Urinary bladder (tissue), 4 donors: ENCODE measurements around the gene RAP1GDS1. TPM values are rescaled to one million over a fixed set of nuclear protein-coding genes. Genes with fewer than 3 reads are reported as not detected.
"Not testable (repeated sequence)": the region's sequence is repeated elsewhere in the genome, so short reads cannot be mapped to it uniquely, and the experiment has no call there.

ENCODE experiments used
- DNase-seq: peaks from one replicate; pipeline ENCODE4 v3.0.0-alpha.2; 2015; ENCODE audit errors: extremely low spot score
- H3K27ac ChIP-seq: one replicate; pipeline ENCODE4 v1.5.1; 2013; ENCODE audit warnings: low read depth, mild to moderate bottlenecking, moderate library complexity
- H3K36me3 ChIP-seq: one replicate; pipeline ENCODE4 v1.6.1; 2013; ENCODE audit warnings: mild to moderate bottlenecking, moderate library complexity; ENCODE audit not compliant: insufficient read depth
- H3K4me1 ChIP-seq: one replicate; pipeline ENCODE4 v1.6.1; 2013; ENCODE audit warnings: mild to moderate bottlenecking, moderate library complexity; ENCODE audit not compliant: insufficient read depth
- H3K4me3 ChIP-seq: one replicate; pipeline ENCODE4 v1.5.1; 2013; ENCODE audit warnings: low read depth, low read length
- WGBS: extraction: QIAGEN DNeasy Blood & Tissue Kit; methylation state at CpG from one replicate; pipeline ENCODE4 v1.1.7; 2013; 5-methylcytosine and 5-hydroxymethylcytosine counted together
- polyA plus RNA-seq: library from polyadenylated mRNA; stranded (reverse); fragments of 200-250 nt; gene quantifications from one replicate; pipeline ENCODE4 v1.2.3, GENCODE V29; 2013
- total RNA-seq: library from RNA; depleted of rRNA; stranded (reverse); fragments of >200 nt; gene quantifications from one replicate; pipeline ENCODE4 v1.2.3, GENCODE V29; 2014
- donor health status: healthy with polysubstance abuse.
- donor health status: healthy.

The RAP1GDS1 gene
- total and polyA plus RNA-seq, 2 donors, result 25.9 to 61.6 TPM

DNA sequence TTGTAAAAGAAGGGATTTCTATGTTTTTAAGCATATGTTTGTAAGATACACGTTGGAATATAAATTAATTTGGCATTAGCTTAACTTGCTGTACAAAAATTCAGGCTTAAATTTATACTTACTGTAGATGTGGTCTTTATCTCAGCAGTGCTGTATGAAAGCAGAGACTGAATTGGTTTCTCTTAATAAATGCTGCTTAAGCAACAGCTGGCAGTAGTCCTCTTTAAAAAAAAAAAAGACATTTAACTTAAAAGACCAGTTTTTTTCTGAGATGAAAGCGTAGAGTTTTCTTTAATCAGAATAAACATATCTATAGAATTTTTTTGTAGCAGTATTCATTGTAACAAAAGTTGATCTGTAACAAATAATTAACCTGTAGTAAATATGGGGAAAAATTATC is 124.6 kb downstream of the RAP1GDS1 start:
- Histone ChIP-seq H3K36me3 (no peaks in the 10 kb centered on the region), H3K27ac (no peak overlapping the region), H3K4me3 (no peak overlapping the region), H3K4me1 (no peaks in the 10 kb centered on the region)
- WGBS, result 62% methylated on average over 2 of the region's 2 CpGs
- DNase-seq, result no peak

DNA sequence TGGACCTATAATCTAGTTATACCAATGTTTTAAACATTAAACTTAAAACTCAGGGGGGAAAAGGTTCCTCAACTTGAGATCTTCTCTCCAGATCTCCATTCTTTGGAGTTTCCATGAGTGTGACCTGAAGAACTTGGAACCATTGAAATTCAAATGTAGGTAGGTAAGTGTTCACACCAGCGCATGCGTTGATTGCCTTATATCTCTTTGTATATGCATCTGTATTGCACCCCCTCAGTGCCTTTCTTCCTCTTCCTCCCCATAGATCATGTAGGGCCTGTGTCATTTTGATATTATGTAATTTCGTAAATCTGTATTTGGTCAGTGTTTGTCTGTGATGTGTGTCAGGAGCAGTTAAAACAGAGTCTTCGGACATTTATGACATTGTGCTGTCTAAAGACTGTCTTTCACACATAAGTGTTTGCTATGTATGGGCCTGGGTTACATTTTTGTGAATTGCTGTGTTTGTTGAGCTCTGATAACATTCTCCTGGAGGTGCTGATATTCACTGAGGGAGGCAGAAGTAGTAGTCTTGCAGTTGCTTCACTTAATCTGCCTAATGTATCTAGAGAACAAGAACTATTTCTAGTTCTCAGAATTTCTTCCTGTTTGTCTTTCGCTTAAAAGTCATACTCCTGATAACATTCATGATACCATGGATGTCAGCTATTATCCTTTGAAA is 126.3 kb downstream of the RAP1GDS1 start:
- Histone ChIP-seq H3K27ac (no peak overlapping the region), H3K4me3 (no peak overlapping the region), H3K4me1 (no peaks in the 10 kb centered on the region), H3K36me3 (no peaks in the 10 kb centered on the region)
- 92% methylated on average over 5 of the region's 5 CpGs for WGBS
- DNase-seq, result no peak

DNA sequence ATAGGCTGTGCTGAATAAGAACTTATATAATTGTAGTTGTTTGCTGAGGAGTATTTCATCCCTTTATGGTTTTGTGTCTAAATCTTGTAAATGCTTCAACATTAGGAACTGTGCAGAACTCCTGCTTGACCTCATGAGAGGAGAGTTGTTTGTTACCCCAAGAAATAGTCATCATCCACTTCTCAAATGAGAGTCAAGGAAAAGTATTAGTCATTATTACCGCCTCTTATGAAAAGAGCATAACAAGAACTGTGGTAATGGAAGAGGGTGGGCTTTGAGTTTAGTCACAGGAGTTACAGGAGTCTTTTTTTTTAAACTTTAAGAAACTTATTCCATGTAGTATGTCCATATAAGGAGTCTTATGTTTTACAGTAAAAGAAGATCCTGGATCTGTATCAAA is 132.9 kb downstream of the RAP1GDS1 start:
- Histone ChIP-seq H3K36me3 (no peaks in the 10 kb centered on the region), H3K4me1 (no peaks in the 10 kb centered on the region), H3K27ac (no peak overlapping the region), H3K4me3 (no peak overlapping the region)
- 99% methylated on average over 1 of the region's 1 CpG for WGBS
- DNase-seq, result no peak

DNA sequence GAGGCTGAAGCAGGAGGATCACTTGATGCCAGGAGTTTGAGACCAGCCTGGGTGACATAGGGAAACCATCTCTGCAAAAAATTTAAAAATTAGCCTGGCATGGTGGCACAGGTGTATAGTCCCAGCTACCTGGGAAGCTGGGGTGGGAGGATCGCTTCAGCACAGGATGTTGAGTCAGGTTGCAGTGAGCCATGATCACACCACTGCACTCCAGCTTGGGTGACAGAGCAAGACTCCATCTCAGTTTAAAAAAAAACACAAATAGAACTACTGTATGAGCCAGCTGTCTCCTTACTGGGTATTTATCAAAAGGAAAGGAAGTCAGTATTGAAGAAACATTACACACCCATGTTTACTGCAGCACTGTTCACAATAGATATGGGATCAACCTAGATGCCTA is 138.7 kb downstream of the RAP1GDS1 start:
- Histone ChIP-seq H3K4me1 (no peaks in the 10 kb centered on the region), H3K4me3 (no peak overlapping the region), H3K36me3 (no peaks in the 10 kb centered on the region), H3K27ac (no peak overlapping the region)
- WGBS, result 96% methylated on average over 1 of the region's 1 CpG
- DNase-seq, result no peak

DNA sequence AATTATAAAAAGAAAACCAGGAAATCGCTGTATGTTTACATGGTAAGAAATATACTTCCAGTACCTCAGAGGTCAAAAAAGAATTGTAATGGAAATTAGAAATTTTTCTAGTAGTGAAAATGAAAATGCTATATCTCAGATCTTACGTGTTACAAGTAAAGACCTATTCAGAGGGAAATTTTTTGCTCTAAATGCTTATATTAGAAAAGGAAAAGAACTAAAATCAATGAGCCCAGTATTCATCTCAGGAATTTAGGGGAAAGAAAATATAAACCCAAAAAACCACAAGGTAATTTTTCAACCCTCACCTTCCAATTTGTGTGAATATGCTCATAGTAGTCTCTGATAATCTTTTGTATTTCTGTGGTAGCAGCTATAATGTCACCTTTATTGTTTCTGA is 145.6 kb downstream of the RAP1GDS1 start:
- DNase-seq, result no peak
- no peaks in the 10 kb centered on the region for H3K36me3 ChIP-seq
- no peak overlapping the region for H3K27ac ChIP-seq
- no peaks in the 10 kb centered on the region for H3K4me1 ChIP-seq
- 95% methylated on average over 2 of the region's 2 CpGs for WGBS
- H3K4me3 ChIP-seq, result no peak overlapping the region

DNA sequence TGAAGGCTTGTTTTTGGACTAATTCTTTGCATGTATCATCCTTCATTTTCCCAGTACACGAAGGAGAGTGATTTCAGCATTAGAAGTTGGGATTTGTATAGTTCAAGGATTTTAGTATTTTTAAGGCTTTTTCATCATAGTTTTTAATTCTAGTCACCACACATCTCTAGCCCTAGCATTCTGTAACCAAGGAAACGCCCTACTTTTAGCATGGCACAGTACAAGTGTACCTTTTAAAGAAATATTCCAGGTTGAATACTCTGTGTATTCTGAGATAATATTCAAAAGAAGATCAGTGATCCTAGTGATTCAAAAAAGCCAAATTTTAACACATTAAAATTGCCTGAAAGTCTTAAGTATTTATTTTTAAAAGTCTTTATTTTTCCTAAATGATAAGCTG is 150.5 kb downstream of the RAP1GDS1 start:
- H3K36me3 ChIP-seq, result no peaks in the 10 kb centered on the region
- no peak overlapping the region for H3K27ac ChIP-seq
- no peaks in the 10 kb centered on the region for H3K4me1 ChIP-seq
- no peak overlapping the region for H3K4me3 ChIP-seq
- DNase-seq, result no peak
- WGBS, result 92% methylated on average over 2 of the region's 2 CpGs

DNA sequence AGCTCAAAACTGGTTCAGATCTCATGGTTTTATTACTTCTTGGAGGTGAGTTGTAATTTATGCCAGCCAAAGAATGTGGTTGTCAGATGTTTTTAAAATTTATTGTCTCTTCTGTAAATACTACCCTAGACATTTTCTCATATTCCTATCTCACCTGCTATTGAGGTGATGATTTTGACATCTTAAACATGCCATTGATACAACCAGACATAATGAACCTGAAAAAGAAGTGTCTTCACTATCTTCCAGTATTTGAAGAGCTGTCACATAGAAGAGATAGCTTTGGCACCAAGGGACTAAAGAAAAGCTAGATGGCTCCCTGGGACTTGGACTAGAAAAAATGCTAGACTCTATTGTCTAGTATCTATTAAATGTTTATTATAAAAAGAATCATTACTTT is 155.7 kb downstream of the RAP1GDS1 start:
- Histone ChIP-seq H3K4me1 (no peaks in the 10 kb centered on the region), H3K4me3 (no peak overlapping the region), H3K36me3 (peaks cover 5% of the 10 kb centered on the region), H3K27ac (no peak overlapping the region)
- no peak for DNase-seq

DNA sequence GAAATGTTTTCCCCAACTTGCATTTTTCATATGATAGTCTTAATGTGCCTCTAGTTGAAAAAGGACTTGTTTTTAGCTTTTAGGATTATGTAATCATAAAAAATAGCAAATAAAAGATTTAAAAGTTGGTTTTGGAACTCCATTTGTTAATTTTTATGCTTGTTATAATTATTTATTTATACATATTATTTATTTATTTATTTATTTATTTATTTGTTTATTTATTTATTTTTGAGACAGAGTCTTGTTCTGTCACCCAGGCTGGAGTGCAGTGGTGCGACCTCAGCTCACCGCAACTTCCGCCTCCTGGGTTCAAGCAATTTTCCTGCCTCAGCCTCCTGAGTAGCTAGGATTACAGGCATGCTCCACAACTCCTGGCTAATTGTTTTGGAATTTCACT is 159.0 kb downstream of the RAP1GDS1 start:
- not testable (repeated sequence) for H3K4me3 ChIP-seq, H3K27ac ChIP-seq, DNase-seq, H3K4me1 ChIP-seq, H3K36me3 ChIP-seq
- WGBS, result 98% methylated on average over 3 of the region's 3 CpGs

DNA sequence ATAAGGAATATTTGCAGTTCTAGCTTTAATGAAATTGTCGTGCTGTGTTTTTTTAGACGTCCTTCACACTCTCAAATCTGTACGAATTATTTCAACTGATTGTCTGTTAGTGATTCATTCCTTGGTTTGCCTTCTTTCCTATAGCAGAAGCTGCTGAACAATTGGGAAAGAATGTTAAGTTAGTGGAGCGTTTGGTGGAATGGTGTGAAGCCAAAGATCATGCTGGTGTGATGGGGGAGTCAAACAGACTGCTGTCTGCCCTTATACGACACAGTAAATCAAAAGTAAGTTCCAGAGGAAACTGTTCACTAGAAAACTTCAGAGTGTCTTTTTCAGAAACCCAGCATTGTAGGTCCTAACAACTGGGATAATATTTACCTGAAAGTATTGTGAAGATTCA is 159.9 kb downstream of the RAP1GDS1 start:
- H3K4me1 ChIP-seq, result no peaks in the 10 kb centered on the region
- H3K36me3 ChIP-seq, result peaks cover 5% of the 10 kb centered on the region
- DNase-seq, result no peak
- no peak overlapping the region for H3K27ac ChIP-seq
- H3K4me3 ChIP-seq, result no peak overlapping the region
- WGBS, result 87% methylated on average over 5 of the region's 5 CpGs

DNA sequence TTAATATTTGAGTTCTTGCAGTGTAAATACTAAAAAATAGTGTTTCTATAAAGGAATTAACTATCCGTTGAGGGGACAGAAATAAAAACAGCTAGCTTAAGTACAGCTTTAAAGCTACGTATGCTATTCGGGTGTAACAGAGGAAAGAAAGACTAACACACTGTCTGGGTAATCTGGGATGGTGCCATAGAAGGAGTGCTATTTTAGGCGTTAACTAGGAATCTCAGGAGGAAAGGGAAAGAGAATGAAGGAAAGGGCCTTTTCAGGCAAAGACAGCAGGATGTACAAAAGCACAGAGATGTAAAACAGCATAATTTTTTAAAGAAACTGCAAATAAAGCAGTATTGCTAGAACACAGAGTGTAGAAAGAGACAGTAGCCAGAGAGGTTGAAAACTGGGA is 161.8 kb downstream of the RAP1GDS1 start:
- H3K27ac ChIP-seq, result no peak overlapping the region
- H3K4me3 ChIP-seq, result no peak overlapping the region
- no peak for DNase-seq
- peaks cover 5% of the 10 kb centered on the region for H3K36me3 ChIP-seq
- no peaks in the 10 kb centered on the region for H3K4me1 ChIP-seq
- WGBS, result 37% methylated on average over 4 of the region's 4 CpGs

DNA sequence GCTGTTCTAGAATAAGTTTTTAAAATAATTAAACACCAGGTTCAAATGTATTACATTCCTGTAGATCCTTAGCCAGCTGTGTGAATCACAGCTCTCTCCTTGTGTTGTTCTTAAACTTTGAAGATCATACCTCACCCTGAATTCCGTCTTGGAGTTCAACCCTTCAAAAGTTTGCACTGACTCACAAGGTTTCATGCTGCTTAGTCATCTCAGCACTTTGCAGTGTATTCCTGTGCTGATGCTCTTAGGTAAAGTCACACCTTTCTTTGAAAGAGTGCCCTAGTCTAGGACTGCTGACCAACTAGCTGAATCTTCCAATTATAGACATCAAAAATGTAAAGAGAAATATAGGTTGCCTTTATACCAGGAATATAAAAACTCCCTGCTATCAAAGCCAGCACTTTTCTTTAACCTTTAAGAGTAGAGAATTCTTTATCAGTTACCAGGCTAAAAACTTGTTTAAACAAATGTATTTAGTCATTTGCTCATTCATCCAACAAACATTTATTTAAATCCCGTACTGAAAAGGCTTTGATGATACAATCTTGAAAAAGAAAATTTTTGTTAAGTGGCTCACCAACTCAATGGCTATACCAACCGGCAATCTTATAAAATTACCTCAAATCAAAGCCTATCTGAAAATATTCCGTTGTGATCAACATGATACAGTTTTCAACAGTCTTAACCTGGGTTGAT is 169.7 kb downstream of the RAP1GDS1 start:
- WGBS, result 67% methylated on average over 4 of the region's 4 CpGs
- Histone ChIP-seq H3K27ac (no peak overlapping the region), H3K4me1 (no peaks in the 10 kb centered on the region), H3K4me3 (no peak overlapping the region), H3K36me3 (peaks cover 1% of the 10 kb centered on the region)
- DNase-seq, result no peak

DNA sequence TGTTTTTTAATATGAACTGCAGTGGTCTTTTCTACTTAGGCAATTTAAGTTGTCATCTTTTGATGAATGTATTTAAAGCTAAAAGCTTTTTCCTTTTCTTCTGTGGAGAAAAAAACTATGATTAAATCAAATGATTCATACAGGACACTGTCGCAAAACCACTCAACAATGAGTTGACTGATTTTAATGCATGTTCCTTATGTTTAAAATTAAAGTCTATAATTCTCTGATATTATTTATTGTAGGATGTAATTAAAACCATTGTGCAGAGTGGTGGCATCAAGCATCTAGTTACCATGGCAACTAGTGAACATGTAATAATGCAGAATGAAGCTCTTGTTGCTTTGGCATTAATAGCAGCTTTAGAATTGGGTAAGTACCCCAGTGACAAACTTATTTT is 172.5 kb downstream of the RAP1GDS1 start:
- WGBS, result 91% methylated on average over 1 of the region's 1 CpG
- H3K4me1 ChIP-seq, result no peaks in the 10 kb centered on the region
- H3K36me3 ChIP-seq, result peaks cover 2% of the 10 kb centered on the region
- no peak overlapping the region for H3K4me3 ChIP-seq
- no peak overlapping the region for H3K27ac ChIP-seq
- DNase-seq, result no peak

DNA sequence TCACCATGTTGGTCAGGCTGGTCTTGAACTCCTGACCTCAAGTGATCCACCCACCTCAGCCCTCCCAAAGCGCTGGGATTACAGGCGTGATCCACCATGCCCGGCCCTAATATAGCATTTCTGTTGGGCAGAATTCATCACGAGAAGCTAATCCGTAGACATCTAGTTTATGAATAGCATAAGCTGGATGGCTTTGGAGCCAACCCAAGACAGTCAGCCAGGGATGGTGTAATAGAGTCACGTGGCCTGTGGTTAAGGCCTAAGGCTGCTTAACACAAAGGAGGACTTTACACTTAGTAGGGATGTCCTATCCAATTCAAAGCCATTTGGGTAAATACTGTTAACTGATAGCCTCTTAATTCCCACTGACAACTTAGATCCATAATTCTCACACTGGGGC is 173.6 kb downstream of the RAP1GDS1 start:
- H3K4me1 ChIP-seq, result no peaks in the 10 kb centered on the region
- no peak overlapping the region for H3K27ac ChIP-seq
- no peak for DNase-seq
- no peak overlapping the region for H3K4me3 ChIP-seq
- peaks cover 3% of the 10 kb centered on the region for H3K36me3 ChIP-seq
- 90% methylated on average over 6 of the region's 6 CpGs for WGBS

DNA sequence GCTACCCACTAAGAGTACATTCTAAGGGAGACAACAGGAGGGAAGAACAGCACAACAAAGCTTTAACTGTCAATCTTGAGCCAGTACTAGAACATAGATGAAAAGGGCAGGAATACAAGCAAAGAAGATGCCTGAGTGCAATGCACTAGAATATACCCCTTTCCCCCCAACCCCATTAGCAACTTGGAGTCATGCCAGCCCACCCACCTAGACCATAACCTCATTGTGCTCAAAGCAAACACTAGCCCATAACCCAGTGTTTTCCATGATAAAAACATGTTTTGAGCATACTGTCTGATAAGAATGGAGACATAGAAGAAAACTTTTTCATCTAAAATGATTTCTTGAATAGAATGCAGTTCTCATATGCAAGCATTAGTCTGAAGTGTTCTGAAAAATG is 183.2 kb downstream of the RAP1GDS1 start:
- Histone ChIP-seq H3K4me1 (no peaks in the 10 kb centered on the region), H3K27ac (no peak overlapping the region), H3K4me3 (no peak overlapping the region), H3K36me3 (peaks cover 6% of the 10 kb centered on the region)
- DNase-seq, result no peak
